ENCODE results near the gene LUZP1. TPM values are rescaled to one million over a fixed set of nuclear protein-coding genes. Genes with fewer than 3 reads are reported as not detected.

Gene LUZP1
- total and polyA plus RNA-seq, 12 donors = 6.4 to 40.1 (median 29.9) TPM

- H3K27me3 ChIP-seq = no peaks in the 10 kb centered on the region
- no peak overlapping the region for H3K27ac ChIP-seq
- WGBS, 2 donors = 93% methylated on average over 5 of the region's 5 CpGs
- no peak overlapping the region for H3K4me3 ChIP-seq
- no peak for ATAC-seq
- TF ChIP-seq CTCF (IDR thresholded peaks at IDR 0.05) = no peak
- H3K4me1 ChIP-seq = peaks cover 0 to 15% (median 4%) of the 10 kb centered on the region in 9 donors
- H3K9me3 ChIP-seq = no peaks in the 10 kb centered on the region
- no peak for DNase-seq
- H3K36me3 ChIP-seq = peaks cover 0 to 4% (median 0%) of the 10 kb centered on the region in 9 donors
- intact Hi-C loops (cut with DNase I) = no loop called here
Measured at GRCh38 chr1:23040509-23040908, 128.1 kb downstream of the LUZP1 start.

- ATAC-seq (no peak), DNase-seq (no peak)
- TF ChIP-seq CTCF (IDR thresholded peaks at IDR 0.05) = no peak
- intact Hi-C loops (cut with DNase I) = no loop called here
- 47 to 51% methylated on average over 7 of the region's 7 CpGs for WGBS, 2 donors
- Histone ChIP-seq H3K27me3 (no peaks in the 10 kb centered on the region), H3K9me3 (no peaks in the 10 kb centered on the region), H3K27ac (no peak overlapping the region), H3K4me3 (no peak overlapping the region), H3K36me3 (no peaks in the 10 kb centered on the region), H3K4me1 (peaks cover 0 to 15% (median 4%) of the 10 kb centered on the region in 9 donors)
Measured at GRCh38 chr1:23039308-23039826, 129.3 kb downstream of the LUZP1 start.

GRCh38 chr1:23037081-23037740 is 131.4 kb downstream of the LUZP1 start:
- H3K4me1 ChIP-seq = peaks cover 0 to 15% (median 5%) of the 10 kb centered on the region in 9 donors
- H3K27ac ChIP-seq = no peak overlapping the region
- no peak for DNase-seq
- TF ChIP-seq CTCF (IDR thresholded peaks at IDR 0.05) = no peak
- H3K9me3 ChIP-seq = no peaks in the 10 kb centered on the region
- WGBS, 2 donors = 92 to 93% methylated on average over 4 of the region's 4 CpGs
- H3K27me3 ChIP-seq = no peaks in the 10 kb centered on the region
- intact Hi-C loops (cut with DNase I) = no loop called here
- H3K36me3 ChIP-seq = no peaks in the 10 kb centered on the region
- ATAC-seq = no peak
- no peak overlapping the region for H3K4me3 ChIP-seq

- Histone ChIP-seq H3K27ac (no peak overlapping the region), H3K36me3 (peaks cover 0 to 4% (median 0%) of the 10 kb centered on the region in 9 donors), H3K9me3 (no peaks in the 10 kb centered on the region), H3K27me3 (no peaks in the 10 kb centered on the region), H3K4me3 (no peak overlapping the region), H3K4me1 (peaks cover 0 to 15% (median 5%) of the 10 kb centered on the region in 9 donors)
- ATAC-seq (no peak), DNase-seq (no peak)
- TF ChIP-seq CTCF (IDR thresholded peaks at IDR 0.05) = no peak
- intact Hi-C loops (cut with DNase I) = no loop called here
- WGBS, 2 donors = 87 to 89% methylated on average over 2 of the region's 2 CpGs
Measured at GRCh38 chr1:23035823-23036452, 132.7 kb downstream of the LUZP1 start.

Small RNAs within 50 kb of the gene (microRNA-seq; reads per million reads assigned to microRNA genes)
- gene MIR3115 = 0 to 0.51 reads per million in 2 donors
- gene MIR4419A = 0 reads per million in 2 donors

Other genes starting within 250 kb of the LUZP1 start
- gene LACTBL1, start 196.0 kb downstream of the LUZP1 start, total RNA-seq = not detected
- not detected for gene LACTBL1, start 196.0 kb downstream of the LUZP1 start, polyA plus RNA-seq
- not detected for gene TEX46, start 153.0 kb downstream of the LUZP1 start, total RNA-seq
- not detected for gene TEX46, start 153.0 kb downstream of the LUZP1 start, polyA plus RNA-seq
- 10 to 100 TPM; 25.5 to 35.0 (median 27.3) TPM for gene KDM1A, start 149.4 kb downstream of the LUZP1 start, total RNA-seq
- gene KDM1A, start 149.4 kb downstream of the LUZP1 start, polyA plus RNA-seq = 10 to 100 TPM; 12.4 to 27.7 TPM
- gene HTR1D, start 48.6 kb upstream of the LUZP1 start, total RNA-seq = not detected
- under 1 TPM; 0.01 to 0.07 TPM for gene HTR1D, start 48.6 kb upstream of the LUZP1 start, polyA plus RNA-seq
- gene HNRNPR, start 175.4 kb upstream of the LUZP1 start, total RNA-seq = 10 to 100 TPM; 56.7 to 72.7 (median 66.4) TPM
- gene HNRNPR, start 175.4 kb upstream of the LUZP1 start, polyA plus RNA-seq = 10 to 100 TPM; 44.6 to 60.3 TPM
- 10 to 100 TPM in 9 of 10 donors, 1 to 10 TPM in 1; 9.4 to 25.5 (median 16.3) TPM for gene ZNF436, start 201.0 kb upstream of the LUZP1 start, total RNA-seq
- 1 to 10 TPM; 3.3 to 4.2 TPM for gene ZNF436, start 201.0 kb upstream of the LUZP1 start, polyA plus RNA-seq